Neural cell (in vitro differentiated cells): ENCODE data around the gene CEP128. TPM values are rescaled to one million over a fixed set of nuclear protein-coding genes. Genes with fewer than 3 reads are reported as not detected.

ENCODE experiments used
- H2AFZ ChIP-seq: fragments of 200-600, 300-800 bp; sonication (generic), shearing (Covaris generic); 2 replicates; pipeline ENCODE4 v1.6.0; 2014; ENCODE audit warnings: low read depth, mild to moderate bottlenecking, antibody characterized with exemption, low read length, moderate library complexity
- H3F3A ChIP-seq: fragments of 200-600 bp; shearing (Covaris generic); 2 replicates; pipeline ENCODE4 v1.6.1; 2016; ENCODE audit warnings: mild to moderate bottlenecking, moderate library complexity, mixed read lengths, antibody characterized with exemption, low read length; ENCODE audit not compliant: insufficient read depth, poor library complexity, severe bottlenecking
- H3K27ac ChIP-seq: fragments of 200-600, 300-800 bp; sonication (generic), shearing (Covaris generic); 2 replicates; pipeline ENCODE4 v1.5.1; 2014; ENCODE audit warnings: mild to moderate bottlenecking, low read length, moderate library complexity
- H3K27me3 ChIP-seq: fragments of 300-800, 200-600 bp; sonication (generic), shearing (Covaris generic); 2 replicates; pipeline ENCODE4 v1.6.0; 2014; ENCODE audit warnings: mild to moderate bottlenecking, low read depth, low read length, moderate library complexity; ENCODE audit not compliant: insufficient read depth
- H3K36me3 ChIP-seq: fragments of 300-800, 200-600 bp; sonication (generic), shearing (Covaris generic); 2 replicates; pipeline ENCODE4 v1.5.1; 2014; ENCODE audit warnings: mild to moderate bottlenecking, antibody characterized with exemption, low read length, moderate library complexity; ENCODE audit not compliant: insufficient read depth
- H3K4me2 ChIP-seq: fragments of 300-800, 200-600 bp; sonication (generic), shearing (Covaris generic); 2 replicates; pipeline ENCODE4 v1.6.0; 2014; ENCODE audit warnings: mild to moderate bottlenecking, low read length
- H3K4me3 ChIP-seq: fragments of 300-800, 200-600 bp; sonication (generic), shearing (Covaris generic); 2 replicates; pipeline ENCODE4 v1.5.1; 2014; ENCODE audit warnings: mild to moderate bottlenecking, low read length, moderate library complexity
- H3K79me2 ChIP-seq: fragments of 200-600 bp; shearing (Covaris generic); replicated peaks from 2 replicates; pipeline ENCODE4 v1.6.0; 2014; ENCODE audit warnings: mild to moderate bottlenecking, low read length, moderate library complexity; ENCODE audit not compliant: insufficient read depth
- H3K9ac ChIP-seq: fragments of 300-800, 200-600 bp; sonication (generic), shearing (Covaris generic); 2 replicates; pipeline ENCODE4 v1.6.1; 2016; ENCODE audit warnings: mild to moderate bottlenecking, low read length, mixed read lengths
- H3K9me2 ChIP-seq: fragments of 200-600 bp; shearing (Covaris generic); 2 replicates; pipeline ENCODE4 v1.6.1; 2016; ENCODE audit warnings: mild to moderate bottlenecking, low read length, mixed read lengths; ENCODE audit not compliant: insufficient read depth
- H3K9me3 ChIP-seq: fragments of 200-600, 300-800 bp; sonication (generic), shearing (Covaris generic); 2 replicates; pipeline ENCODE4 v1.6.1; 2016; ENCODE audit warnings: mild to moderate bottlenecking, mixed run types, low read length, moderate library complexity, mixed read lengths
- H4K20me1 ChIP-seq: fragments of 200-600 bp; shearing (Covaris generic); 2 replicates; pipeline ENCODE4 v1.6.1; 2016; ENCODE audit warnings: mild to moderate bottlenecking, mixed run types; ENCODE audit not compliant: insufficient read depth
- CTCF ChIP-seq: fragments of 450-650 bp; IDR thresholded peaks from 2 replicates; pipeline ENCODE4 v1.5.1; 2014; ENCODE audit warnings: antibody characterized with exemption, mild to moderate bottlenecking, moderate library complexity; ENCODE audit not compliant: poor library complexity, severe bottlenecking
- EP300 ChIP-seq: fragments of 450-650 bp; conservative IDR thresholded peaks from 2 replicates; pipeline ENCODE4 v1.6.1; 2014; ENCODE audit warnings: antibody characterized with exemption, mild to moderate bottlenecking, moderate library complexity; ENCODE audit not compliant: poor library complexity, severe bottlenecking
- EZH2 ChIP-seq: fragments of 200-600, 300-800 bp; shearing (Covaris generic), sonication (generic); IDR thresholded peaks from 2 replicates; pipeline ENCODE4 v1.6.1; 2014; ENCODE audit warnings: antibody characterized with exemption, low read length, borderline replicate concordance, mild to moderate bottlenecking; ENCODE audit not compliant: insufficient read depth, poor library complexity, severe bottlenecking
- MXI1 ChIP-seq: fragments of 450-650 bp; conservative IDR thresholded peaks from 2 replicates; pipeline ENCODE4 v1.6.1; 2014; ENCODE audit warnings: antibody characterized with exemption, mild to moderate bottlenecking; ENCODE audit not compliant: poor library complexity, severe bottlenecking
- POLR2AphosphoS5 ChIP-seq: IDR thresholded peaks from 2 replicates; pipeline ENCODE4 v1.6.1; 2012
- RAD21 ChIP-seq: fragments of 450-650 bp; conservative IDR thresholded peaks from 2 replicates; pipeline ENCODE4 v1.6.1; 2014; ENCODE audit warnings: antibody characterized with exemption, mild to moderate bottlenecking, moderate library complexity
- REST ChIP-seq: IDR thresholded peaks from 2 replicates; pipeline ENCODE4 v1.6.1; 2012; ENCODE audit warnings: borderline replicate concordance
- SMC3 ChIP-seq: fragments of 450-650 bp; conservative IDR thresholded peaks from 2 replicates; pipeline ENCODE4 v1.6.1; 2014; ENCODE audit warnings: antibody characterized with exemption, mild to moderate bottlenecking, moderate library complexity; ENCODE audit not compliant: poor library complexity
- TAF1 ChIP-seq: IDR thresholded peaks from 2 replicates; pipeline ENCODE4 v1.6.1; 2012; ENCODE audit warnings: low read depth
- polyA plus RNA-seq: library from polyadenylated mRNA; depleted of rRNA; stranded (reverse); fragments of >200 nt; gene quantifications from 2 replicates; pipeline ENCODE4 v1.2.3, GENCODE V29; 2014

CEP128 gene
- polyA plus RNA-seq, 1 donor from 2014 or later = 5.5 TPM

GRCh38 chr14:80504781-80505180 is 436.8 kb downstream of the CEP128 start:
- no peaks in the 10 kb centered on the region for H3K9me2 ChIP-seq
- no peaks in the 10 kb centered on the region for H3K27me3 ChIP-seq
- H3K9me3 ChIP-seq = no peaks in the 10 kb centered on the region
- no peaks in the 10 kb centered on the region for H3K36me3 ChIP-seq
- no peak overlapping the region for H2AFZ ChIP-seq
- H3K9ac ChIP-seq = no peak overlapping the region
- H3K79me2 ChIP-seq = no peaks in the 10 kb centered on the region
- TF ChIP-seq EP300 (no peak), RAD21 (no peak), REST (no peak), EZH2 (no peak), POLR2AphosphoS5 (no peak), CTCF (no peak), SMC3 (no peak), MXI1 (no peak), TAF1 (no peak)
- H4K20me1 ChIP-seq = no peaks in the 10 kb centered on the region
- no peak overlapping the region for H3K4me3 ChIP-seq
- no peak overlapping the region for H3K4me2 ChIP-seq
- no peak overlapping the region for H3K27ac ChIP-seq
- H3F3A ChIP-seq = no peaks in the 10 kb centered on the region

- no peak for TF ChIP-seq SMC3
- TF ChIP-seq MXI1 = no peak
- TF ChIP-seq CTCF = no peak
- TF ChIP-seq POLR2AphosphoS5 = no peak
- no peaks in the 10 kb centered on the region for H3K79me2 ChIP-seq
Measured at GRCh38 chr14:80498533-80498932, 443.0 kb downstream of the CEP128 start.

More at GRCh38 chr14:80498533-80498932, 443.0 kb downstream of the CEP128 start:
- Histone ChIP-seq H4K20me1 (no peaks in the 10 kb centered on the region), H2AFZ (no peak overlapping the region), H3K27ac (no peak overlapping the region), H3K36me3 (no peaks in the 10 kb centered on the region), H3K27me3 (no peaks in the 10 kb centered on the region), H3K4me3 (no peak overlapping the region), H3K9ac (no peak overlapping the region), H3K9me2 (no peaks in the 10 kb centered on the region), H3K9me3 (no peaks in the 10 kb centered on the region), H3F3A (no peaks in the 10 kb centered on the region), H3K4me2 (no peak overlapping the region)
